ENCODE results near the gene PLEKHA5. TPM values are rescaled to one million over a fixed set of nuclear protein-coding genes. Genes with fewer than 3 reads are reported as not detected.

The PLEKHA5 gene
- total and polyA plus RNA-seq, 4 experiments from 2014 or later: 0.43 to 15.9 (median 13.3) TPM

DNA sequence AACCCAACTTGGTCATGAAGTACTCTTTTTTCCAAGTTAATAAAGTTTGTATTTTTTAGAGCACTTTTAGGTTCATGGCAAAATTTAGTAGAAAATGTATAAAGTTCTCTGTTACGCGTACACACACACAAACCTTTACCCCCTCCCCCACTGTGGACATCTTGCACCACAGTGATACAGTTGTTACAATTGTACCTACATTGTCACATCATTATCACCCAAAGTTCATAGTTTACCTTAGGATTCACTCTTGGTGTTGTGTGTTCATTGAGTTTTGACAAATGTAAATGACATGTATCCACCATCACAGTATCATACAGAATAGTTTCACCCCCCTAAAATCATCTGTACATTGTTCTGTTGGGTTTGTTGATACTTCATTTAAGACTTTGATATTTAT is 23.9 kb downstream of the PLEKHA5 start:
- ChIA-PET POLR2A (ENCODE audit: partially characterized antibody) (no interaction called here), CTCF (ENCODE audit: partially characterized antibody) (no interaction called here)
- no peak overlapping the region for H3K4me3 Mint-ChIP-seq
- no peak for DNase-seq
- H3K27ac ChIP-seq (ENCODE audit: low read depth, low read length): no peak overlapping the region
- no peaks in the 10 kb centered on the region for H3K36me3 ChIP-seq (ENCODE audit: insufficient read depth, low read length)
- H3K27me3 Mint-ChIP-seq: no peaks in the 10 kb centered on the region
- no peaks in the 10 kb centered on the region for H3K9me3 ChIP-seq (ENCODE audit: control insufficient read depth in 1 of 2, low read length in 2 of 2)
- no peaks in the 10 kb centered on the region for H3K27me3 ChIP-seq (ENCODE audit: insufficient read depth, low read length)
- peaks cover 0 to 5% (median 0%) of the 10 kb centered on the region in 4 donors for H3K4me1 Mint-ChIP-seq
- H3K27ac Mint-ChIP-seq: no peak overlapping the region
- peaks cover 10 to 25% of the 10 kb centered on the region in 2 donors for H3K36me3 Mint-ChIP-seq
- no peaks in the 10 kb centered on the region for H3K4me1 ChIP-seq (ENCODE audit: insufficient read depth, low read length)
- no peaks in the 10 kb centered on the region for H3K9me3 Mint-ChIP-seq
- intact Hi-C loops (cut with micrococcal nuclease): no loop called here
- H3K4me3 ChIP-seq (ENCODE audit: low read length in 2 of 2): no peak overlapping the region

DNA sequence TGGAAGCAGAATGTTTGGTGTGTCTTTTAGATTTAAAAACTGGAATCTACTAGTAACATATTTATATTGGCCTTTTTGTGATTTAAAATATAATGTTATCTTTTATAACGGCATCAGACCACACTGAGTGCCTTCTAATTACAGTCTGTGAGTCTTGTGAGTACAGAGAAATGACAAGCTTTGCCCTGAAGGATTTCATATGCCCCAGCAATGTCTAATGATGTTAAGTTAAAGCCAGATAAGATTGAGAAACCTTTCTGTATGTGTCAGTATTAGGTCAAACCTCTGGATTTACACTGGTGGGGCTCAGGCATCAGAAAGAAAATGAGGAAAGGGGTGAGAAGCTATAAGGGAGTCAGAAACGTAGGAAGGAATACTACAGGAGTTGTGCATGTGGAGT is 25.2 kb downstream of the PLEKHA5 start:
- Mint-ChIP-seq H3K27ac (no peak overlapping the region), H3K4me3 (no peak overlapping the region), H3K27me3 (no peaks in the 10 kb centered on the region), H3K36me3 (peaks cover 5 to 16% of the 10 kb centered on the region in 2 donors), H3K9me3 (no peaks in the 10 kb centered on the region), H3K4me1 (peaks cover 0 to 5% (median 0%) of the 10 kb centered on the region in 4 donors)
- no peak for DNase-seq
- intact Hi-C loops (cut with micrococcal nuclease): no loop called here
- Histone ChIP-seq H3K9me3 (ENCODE audit: control insufficient read depth in 1 of 2, low read length in 2 of 2) (no peaks in the 10 kb centered on the region), H3K27me3 (ENCODE audit: insufficient read depth, low read length) (no peaks in the 10 kb centered on the region), H3K36me3 (ENCODE audit: insufficient read depth, low read length) (no peaks in the 10 kb centered on the region), H3K4me3 (ENCODE audit: low read length in 2 of 2) (no peak overlapping the region), H3K4me1 (ENCODE audit: insufficient read depth, low read length) (no peaks in the 10 kb centered on the region), H3K27ac (ENCODE audit: low read depth, low read length) (no peak overlapping the region)
- POLR2A ChIA-PET (ENCODE audit: partially characterized antibody): no interaction called here
- CTCF ChIA-PET (ENCODE audit: partially characterized antibody): no interaction called here

DNA sequence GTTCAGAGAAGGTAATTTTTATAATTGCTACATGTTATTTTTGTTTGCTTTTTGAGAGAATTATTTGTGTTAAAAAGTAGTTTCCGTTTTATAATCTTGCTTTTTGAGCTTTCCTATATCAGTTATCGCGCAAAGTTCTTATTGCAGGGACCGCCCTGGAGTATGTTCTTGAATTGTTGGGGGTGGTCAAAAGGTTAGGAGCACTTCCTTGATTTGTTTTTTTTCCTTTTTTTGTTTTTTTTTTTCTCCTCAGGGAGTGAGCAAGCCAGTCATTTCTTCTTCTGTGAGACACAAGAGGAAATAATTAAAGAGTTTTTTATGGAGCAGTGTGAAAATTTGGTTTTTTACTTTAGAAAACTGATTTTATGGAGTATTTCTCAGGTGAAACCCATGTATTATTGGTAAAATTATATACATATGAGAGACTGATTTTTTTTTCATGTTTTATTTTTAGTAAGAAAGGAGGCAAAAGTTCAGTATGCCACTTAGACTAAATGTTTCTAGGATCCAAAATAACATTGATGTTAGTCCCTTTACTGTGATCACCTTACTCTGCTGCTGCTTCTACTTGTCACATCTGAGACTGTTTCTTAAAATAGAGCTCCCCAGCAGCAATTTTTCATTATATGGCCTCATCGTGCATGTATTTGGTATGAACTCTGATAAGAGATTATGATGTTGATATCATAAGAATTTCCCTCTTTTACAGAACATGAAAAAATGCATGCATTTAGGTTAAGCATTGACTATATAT is 26.6 kb downstream of the PLEKHA5 start:
- POLR2A ChIA-PET (ENCODE audit: partially characterized antibody): no interaction called here
- H3K27me3 ChIP-seq (ENCODE audit: insufficient read depth, low read length): no peaks in the 10 kb centered on the region
- peaks cover 0 to 5% (median 0%) of the 10 kb centered on the region in 4 donors for H3K4me1 Mint-ChIP-seq
- H3K9me3 ChIP-seq (ENCODE audit: control insufficient read depth in 1 of 2, low read length in 2 of 2): no peaks in the 10 kb centered on the region
- H3K9me3 Mint-ChIP-seq: no peaks in the 10 kb centered on the region
- intact Hi-C loops (cut with micrococcal nuclease): no loop called here
- H3K27me3 Mint-ChIP-seq: no peaks in the 10 kb centered on the region
- H3K4me3 Mint-ChIP-seq: peak overlapping the region in 1 of 8 donors; percentile 20
- no peaks in the 10 kb centered on the region for H3K36me3 ChIP-seq (ENCODE audit: insufficient read depth, low read length)
- CTCF ChIA-PET (ENCODE audit: partially characterized antibody): no interaction called here
- no peaks in the 10 kb centered on the region for H3K4me1 ChIP-seq (ENCODE audit: insufficient read depth, low read length)
- no peak overlapping the region for H3K4me3 ChIP-seq (ENCODE audit: low read length in 2 of 2)
- DNase-seq: no peak
- H3K27ac Mint-ChIP-seq: no peak overlapping the region
- H3K36me3 Mint-ChIP-seq: peaks cover 4 to 7% of the 10 kb centered on the region in 2 donors
- no peak overlapping the region for H3K27ac ChIP-seq (ENCODE audit: low read depth, low read length)

DNA sequence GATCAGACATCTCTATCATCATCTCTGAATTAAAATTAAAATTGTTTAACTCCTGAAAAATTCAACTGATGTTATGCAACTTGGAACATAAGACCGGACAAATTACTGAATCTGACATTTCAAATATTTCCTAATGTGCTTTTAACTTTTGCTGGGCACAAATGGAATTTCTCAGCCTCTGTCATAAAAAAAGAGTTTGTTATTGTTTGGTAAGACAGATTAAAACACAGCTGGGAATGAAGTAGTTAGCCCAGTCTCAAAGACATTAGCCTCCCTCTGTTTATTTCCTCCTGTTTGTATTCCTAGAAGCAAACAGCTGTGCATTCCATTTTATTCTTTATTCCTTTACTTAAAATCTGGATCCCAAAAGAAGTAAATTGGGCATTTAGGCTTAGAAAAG is 29.4 kb downstream of the PLEKHA5 start:
- no peak overlapping the region for H3K27ac Mint-ChIP-seq
- no peak overlapping the region for H3K4me3 ChIP-seq (ENCODE audit: low read length in 2 of 2)
- intact Hi-C loops (cut with micrococcal nuclease): no loop called here
- H3K4me1 Mint-ChIP-seq: peaks cover 0 to 7% (median 1%) of the 10 kb centered on the region in 4 donors
- H3K4me3 Mint-ChIP-seq: no peak overlapping the region
- no peaks in the 10 kb centered on the region for H3K36me3 ChIP-seq (ENCODE audit: insufficient read depth, low read length)
- no peak overlapping the region for H3K27ac ChIP-seq (ENCODE audit: low read depth, low read length)
- H3K27me3 ChIP-seq (ENCODE audit: insufficient read depth, low read length): no peaks in the 10 kb centered on the region
- ChIA-PET CTCF (ENCODE audit: partially characterized antibody) (no interaction called here), POLR2A (ENCODE audit: partially characterized antibody) (no interaction called here)
- DNase-seq: no peak
- no peaks in the 10 kb centered on the region for H3K27me3 Mint-ChIP-seq
- H3K4me1 ChIP-seq (ENCODE audit: insufficient read depth, low read length): no peaks in the 10 kb centered on the region
- H3K36me3 Mint-ChIP-seq: peaks cover 0 to 6% of the 10 kb centered on the region in 2 donors
- H3K9me3 ChIP-seq (ENCODE audit: control insufficient read depth in 1 of 2, low read length in 2 of 2): no peaks in the 10 kb centered on the region
- H3K9me3 Mint-ChIP-seq: peaks cover 0 to 3% (median 0%) of the 10 kb centered on the region in 8 donors

DNA sequence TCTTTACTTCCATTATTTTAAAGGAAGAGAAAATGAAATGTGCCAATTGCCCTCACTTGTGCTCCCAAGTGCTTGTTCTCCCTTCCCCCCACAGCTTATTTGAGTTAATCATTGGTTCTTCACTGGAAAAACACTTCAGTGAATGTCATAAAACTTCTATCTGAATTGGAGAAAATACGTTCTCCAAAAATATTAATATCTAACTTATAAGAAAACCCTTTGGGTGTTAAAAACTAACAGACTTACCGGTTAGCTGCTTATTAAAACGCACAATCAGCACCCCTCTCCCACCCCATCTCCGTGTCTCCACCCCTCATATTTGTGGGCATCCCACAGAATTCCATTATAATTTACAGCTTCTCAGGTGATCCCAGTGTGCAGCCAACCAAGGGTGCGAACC is 31.7 kb downstream of the PLEKHA5 start:
- Histone ChIP-seq H3K27ac (ENCODE audit: low read depth, low read length) (no peak overlapping the region), H3K4me1 (ENCODE audit: insufficient read depth, low read length) (no peaks in the 10 kb centered on the region), H3K9me3 (ENCODE audit: control insufficient read depth in 1 of 2, low read length in 2 of 2) (no peaks in the 10 kb centered on the region), H3K27me3 (ENCODE audit: insufficient read depth, low read length) (no peaks in the 10 kb centered on the region), H3K36me3 (ENCODE audit: insufficient read depth, low read length) (no peaks in the 10 kb centered on the region), H3K4me3 (ENCODE audit: low read length in 2 of 2) (no peak overlapping the region)
- Mint-ChIP-seq H3K9me3 (peaks cover 0 to 3% (median 0%) of the 10 kb centered on the region in 8 donors), H3K4me3 (no peak overlapping the region), H3K36me3 (peaks cover 0 to 7% of the 10 kb centered on the region in 2 donors), H3K27ac (no peak overlapping the region), H3K27me3 (no peaks in the 10 kb centered on the region), H3K4me1 (peaks cover 0 to 15% (median 2%) of the 10 kb centered on the region in 4 donors)
- no peak for DNase-seq
- ChIA-PET CTCF (ENCODE audit: partially characterized antibody) (no interaction called here), POLR2A (ENCODE audit: partially characterized antibody) (no interaction called here)
- intact Hi-C loops (cut with micrococcal nuclease): no loop called here

DNA sequence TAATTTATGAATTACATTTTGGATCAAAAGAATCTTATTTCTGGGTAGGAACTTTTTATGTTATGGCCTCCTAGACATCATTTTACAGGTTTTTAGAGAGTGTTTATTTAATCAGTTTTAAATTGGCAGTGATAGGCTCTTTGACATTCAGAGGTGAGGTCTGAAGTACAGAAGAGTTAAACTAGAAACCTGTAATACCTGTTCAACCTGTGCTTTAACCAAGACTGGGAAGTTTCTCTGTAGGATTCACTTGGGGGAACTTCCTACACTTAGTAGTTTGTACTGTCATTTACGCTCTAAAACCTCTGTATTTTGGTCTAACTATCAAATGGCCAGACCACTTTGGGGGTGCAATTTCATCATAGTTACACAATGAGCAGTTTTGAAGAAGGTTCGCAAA is 35.9 kb downstream of the PLEKHA5 start:
- POLR2A ChIA-PET (ENCODE audit: partially characterized antibody): no interaction called here
- no peak overlapping the region for H3K27ac Mint-ChIP-seq
- CTCF ChIA-PET (ENCODE audit: partially characterized antibody): no interaction called here

DNA sequence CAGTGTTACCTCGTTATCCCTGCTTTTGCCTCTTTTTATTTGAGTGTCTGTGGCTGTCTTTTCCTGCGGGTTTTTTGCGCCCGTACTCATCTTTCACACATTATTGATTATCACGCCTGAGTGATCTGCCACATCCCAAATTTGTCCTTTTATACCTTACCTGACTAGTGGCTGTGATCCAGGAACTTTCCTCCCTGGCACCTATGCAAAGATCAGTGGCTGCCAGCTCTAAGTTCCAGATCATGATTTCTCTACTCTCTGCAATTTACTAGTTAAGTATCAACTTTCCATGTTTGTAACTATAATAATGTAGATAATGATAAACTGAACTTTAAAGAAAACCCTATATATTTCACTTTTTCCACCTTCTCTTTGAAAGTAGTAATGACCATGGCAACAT is 36.9 kb downstream of the PLEKHA5 start:
- H3K4me3 ChIP-seq (ENCODE audit: low read length in 2 of 2): no peak overlapping the region
- Mint-ChIP-seq H3K27me3 (no peaks in the 10 kb centered on the region), H3K27ac (no peak overlapping the region), H3K4me3 (no peak overlapping the region), H3K9me3 (peaks cover 0 to 3% (median 0%) of the 10 kb centered on the region in 8 donors), H3K36me3 (peaks cover 0 to 7% of the 10 kb centered on the region in 2 donors), H3K4me1 (peaks cover 0 to 15% (median 2%) of the 10 kb centered on the region in 4 donors)
- no peaks in the 10 kb centered on the region for H3K4me1 ChIP-seq (ENCODE audit: insufficient read depth, low read length)
- H3K27ac ChIP-seq (ENCODE audit: low read depth, low read length): no peak overlapping the region
- intact Hi-C loops (cut with micrococcal nuclease): no loop called here
- no peaks in the 10 kb centered on the region for H3K36me3 ChIP-seq (ENCODE audit: insufficient read depth, low read length)
- ChIA-PET CTCF (ENCODE audit: partially characterized antibody) (no interaction called here), POLR2A (ENCODE audit: partially characterized antibody) (no interaction called here)
- H3K27me3 ChIP-seq (ENCODE audit: insufficient read depth, low read length): no peaks in the 10 kb centered on the region
- no peak for DNase-seq
- no peaks in the 10 kb centered on the region for H3K9me3 ChIP-seq (ENCODE audit: control insufficient read depth in 1 of 2, low read length in 2 of 2)

More for the DNA sequence above, 35.9 kb downstream of the PLEKHA5 start:
- H3K4me1 Mint-ChIP-seq: peaks cover 0 to 15% (median 2%) of the 10 kb centered on the region in 4 donors
- H3K36me3 Mint-ChIP-seq: peaks cover 0 to 7% of the 10 kb centered on the region in 2 donors
- peaks cover 0 to 3% (median 0%) of the 10 kb centered on the region in 8 donors for H3K9me3 Mint-ChIP-seq
- no peak overlapping the region for H3K4me3 Mint-ChIP-seq
- intact Hi-C loops (cut with micrococcal nuclease): no loop called here
- no peaks in the 10 kb centered on the region for H3K36me3 ChIP-seq (ENCODE audit: insufficient read depth, low read length)
- H3K9me3 ChIP-seq (ENCODE audit: control insufficient read depth in 1 of 2, low read length in 2 of 2): no peaks in the 10 kb centered on the region
- no peak for DNase-seq
- no peak overlapping the region for H3K4me3 ChIP-seq (ENCODE audit: low read length in 2 of 2)
- no peaks in the 10 kb centered on the region for H3K4me1 ChIP-seq (ENCODE audit: insufficient read depth, low read length)
- H3K27me3 Mint-ChIP-seq: no peaks in the 10 kb centered on the region
- H3K27me3 ChIP-seq (ENCODE audit: insufficient read depth, low read length): no peaks in the 10 kb centered on the region
- H3K27ac ChIP-seq (ENCODE audit: low read depth, low read length): no peak overlapping the region

Measured in CD4-positive, alpha-beta memory T cell (primary cell).